GM04504 (cell line): ENCODE results near the gene CYP27A1.

Experiments
- DNase-seq: peaks from one replicate; pipeline ENCODE4 v3.0.0-alpha.2; 2012; ENCODE audit warnings: low read depth

The CYP27A1 gene

DNA sequence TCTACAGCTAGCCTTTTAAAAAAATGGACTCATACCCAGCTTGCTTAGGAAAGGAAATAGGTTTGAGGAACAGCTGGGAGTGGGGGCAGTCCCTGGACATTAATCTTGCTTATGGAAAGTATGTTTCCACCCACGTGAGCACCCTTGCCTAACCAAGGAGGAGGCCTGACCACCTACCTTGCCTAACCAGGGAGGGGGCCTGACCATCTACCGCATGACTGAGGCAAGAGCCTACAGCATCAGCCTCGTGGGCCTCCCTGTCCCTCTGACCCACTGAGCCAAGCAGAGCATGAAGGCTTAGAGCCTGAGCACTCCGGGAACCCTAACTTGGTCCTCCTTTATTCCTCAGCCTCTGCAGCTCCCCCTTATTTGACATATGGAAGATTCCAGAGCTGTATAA lies 29.4 kb downstream of the CYP27A1 start:
- DNase-seq: no peak

DNA sequence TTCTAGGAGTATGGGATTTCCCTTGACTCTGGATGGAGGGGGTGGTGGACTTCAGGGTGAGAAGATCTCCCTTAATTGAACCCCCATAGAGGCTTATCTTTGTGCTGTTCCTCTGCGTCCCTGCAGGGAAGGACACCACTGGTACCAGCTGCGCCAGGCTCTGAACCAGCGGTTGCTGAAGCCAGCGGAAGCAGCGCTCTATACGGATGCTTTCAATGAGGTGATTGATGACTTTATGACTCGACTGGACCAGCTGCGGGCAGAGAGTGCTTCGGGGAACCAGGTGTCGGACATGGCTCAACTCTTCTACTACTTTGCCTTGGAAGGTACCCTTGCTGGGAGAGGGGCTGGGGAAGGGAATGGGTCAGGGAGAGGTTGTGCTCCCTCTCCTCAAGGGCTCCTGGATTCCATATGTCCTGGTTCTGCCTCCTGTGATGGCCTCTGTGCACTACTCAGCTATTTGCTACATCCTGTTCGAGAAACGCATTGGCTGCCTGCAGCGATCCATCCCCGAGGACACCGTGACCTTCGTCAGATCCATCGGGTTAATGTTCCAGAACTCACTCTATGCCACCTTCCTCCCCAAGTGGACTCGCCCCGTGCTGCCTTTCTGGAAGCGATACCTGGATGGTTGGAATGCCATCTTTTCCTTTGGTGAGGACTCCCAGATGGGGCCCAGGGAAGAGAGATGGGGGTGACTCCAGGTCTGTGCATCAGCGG lies 30.3 kb downstream of the CYP27A1 start:
- DNase-seq: no peak

DNA sequence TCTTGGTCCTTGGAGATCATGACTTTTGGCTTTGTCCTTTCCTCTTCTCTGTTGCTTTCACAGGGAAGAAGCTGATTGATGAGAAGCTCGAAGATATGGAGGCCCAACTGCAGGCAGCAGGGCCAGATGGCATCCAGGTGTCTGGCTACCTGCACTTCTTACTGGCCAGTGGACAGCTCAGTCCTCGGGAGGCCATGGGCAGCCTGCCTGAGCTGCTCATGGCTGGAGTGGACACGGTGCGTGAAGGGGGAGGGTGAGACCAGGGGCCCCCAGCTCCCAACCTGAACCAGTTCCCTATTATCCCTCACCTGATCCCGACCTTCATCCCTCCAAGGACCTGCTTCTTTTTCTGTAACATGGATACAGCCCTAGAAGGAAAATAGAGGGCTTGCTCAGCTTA lies 30.9 kb downstream of the CYP27A1 start:
- no peak for DNase-seq

DNA sequence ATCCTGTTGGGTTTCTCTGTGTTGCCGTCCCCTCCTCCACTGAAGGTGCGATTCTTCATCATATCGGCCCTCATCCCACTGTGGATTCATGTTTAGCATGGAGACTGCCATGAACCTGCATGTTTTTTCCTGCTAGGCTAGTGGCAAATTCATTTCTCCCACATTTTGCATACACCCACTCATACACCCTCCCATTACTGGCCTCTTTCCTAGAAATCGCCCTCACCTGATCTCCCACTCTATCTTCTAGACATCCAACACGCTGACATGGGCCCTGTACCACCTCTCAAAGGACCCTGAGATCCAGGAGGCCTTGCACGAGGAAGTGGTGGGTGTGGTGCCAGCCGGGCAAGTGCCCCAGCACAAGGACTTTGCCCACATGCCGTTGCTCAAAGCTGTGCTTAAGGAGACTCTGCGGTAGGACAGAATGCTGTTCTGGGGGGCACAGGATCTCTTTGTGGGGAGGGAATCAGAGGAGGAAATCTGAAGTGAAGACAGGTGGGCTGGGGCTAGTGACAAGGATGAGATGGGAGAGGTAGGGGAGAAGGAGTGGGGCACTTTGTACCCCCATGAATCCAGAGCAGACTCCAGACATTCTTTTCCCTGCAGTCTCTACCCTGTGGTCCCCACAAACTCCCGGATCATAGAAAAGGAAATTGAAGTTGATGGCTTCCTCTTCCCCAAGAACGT lies 32.0 kb downstream of the CYP27A1 start:
- DNase-seq: no peak

DNA sequence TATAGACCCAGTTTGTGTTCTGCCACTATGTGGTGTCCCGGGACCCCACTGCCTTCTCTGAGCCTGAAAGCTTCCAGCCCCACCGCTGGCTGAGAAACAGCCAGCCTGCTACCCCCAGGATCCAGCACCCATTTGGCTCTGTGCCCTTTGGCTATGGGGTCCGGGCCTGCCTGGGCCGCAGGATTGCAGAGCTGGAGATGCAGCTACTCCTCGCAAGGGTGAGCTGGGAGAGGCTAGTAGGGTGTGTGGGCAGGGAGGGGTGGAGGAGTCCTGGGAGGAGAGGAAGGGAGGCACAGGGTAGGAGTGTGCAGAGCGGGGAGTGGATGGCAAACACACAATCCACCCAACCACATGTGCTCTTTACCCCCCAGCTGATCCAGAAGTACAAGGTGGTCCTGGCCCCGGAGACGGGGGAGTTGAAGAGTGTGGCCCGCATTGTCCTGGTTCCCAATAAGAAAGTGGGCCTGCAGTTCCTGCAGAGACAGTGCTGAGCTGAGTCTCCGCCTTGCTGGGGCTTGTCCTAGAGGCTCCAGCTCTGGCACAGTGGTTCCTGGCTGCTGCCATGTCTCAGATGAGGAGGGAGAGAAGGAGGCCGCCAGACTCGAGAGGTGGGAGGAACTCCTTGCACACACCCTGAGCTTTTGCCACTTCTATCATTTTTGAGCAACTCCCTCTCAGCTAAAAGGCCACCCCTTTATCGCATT lies 32.7 kb downstream of the CYP27A1 start:
- DNase-seq: no peak

DNA sequence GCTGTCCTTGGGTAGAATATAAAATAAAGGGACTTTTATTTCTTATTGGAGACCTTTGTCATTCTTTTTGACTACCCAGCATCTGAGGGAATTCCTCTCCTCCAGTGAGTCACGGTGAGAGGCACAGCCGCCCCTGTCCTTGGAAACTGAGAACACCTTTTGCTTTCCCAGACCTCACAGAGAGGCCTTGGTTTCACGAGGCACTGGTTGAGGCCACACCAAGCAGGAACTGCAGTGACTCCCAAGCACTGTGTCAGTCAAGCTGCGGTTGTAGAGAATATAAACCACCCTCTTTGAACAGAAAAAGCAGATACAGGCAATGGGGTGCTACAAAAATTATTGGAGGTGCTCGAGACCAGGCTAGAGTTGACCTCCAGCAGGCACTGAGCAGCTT lies 33.3 kb downstream of the CYP27A1 start:
- DNase-seq: no peak

DNA sequence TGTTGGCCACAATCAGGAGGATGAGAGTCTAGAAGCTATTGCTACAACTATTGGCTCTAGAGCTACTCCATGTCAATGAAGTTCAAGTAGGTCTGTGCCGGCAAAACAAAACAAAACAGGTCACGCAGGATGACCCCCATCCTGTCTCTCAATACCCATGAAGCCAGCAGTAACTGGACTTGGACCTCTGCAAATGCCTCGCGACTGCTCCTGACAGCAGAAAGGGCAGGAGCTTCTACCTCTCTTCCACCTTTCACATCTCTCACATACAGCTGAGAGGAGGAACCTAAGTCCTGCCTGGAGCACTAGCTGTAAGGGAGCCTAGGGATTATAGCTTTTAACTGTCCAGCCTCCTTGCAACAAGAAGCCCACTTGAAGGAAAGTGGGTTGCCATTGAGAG lies 33.7 kb downstream of the CYP27A1 start:
- DNase-seq: no peak

DNA sequence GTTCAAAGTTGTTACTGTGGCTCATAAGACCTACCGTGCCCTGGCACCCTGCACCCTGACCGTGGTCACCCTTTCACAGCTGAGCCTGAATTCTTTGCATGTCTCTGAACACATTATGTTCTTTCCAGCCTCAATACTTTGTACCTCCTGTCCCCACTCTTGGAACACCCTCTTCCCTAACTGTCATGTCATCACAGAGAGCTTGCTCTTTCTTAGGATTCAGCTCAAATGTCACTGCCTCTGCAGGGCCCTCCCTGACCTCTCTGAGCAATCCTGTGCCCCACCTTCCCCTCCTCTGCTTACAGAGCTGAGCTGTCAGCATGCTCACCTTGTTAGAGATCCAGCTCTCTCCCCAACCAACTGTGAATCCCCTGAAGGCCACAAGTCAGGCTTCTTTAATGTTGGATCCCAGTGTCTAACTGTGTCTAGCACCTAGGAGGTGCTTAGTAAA lies 34.6 kb downstream of the CYP27A1 start:
- DNase-seq: no peak

DNA sequence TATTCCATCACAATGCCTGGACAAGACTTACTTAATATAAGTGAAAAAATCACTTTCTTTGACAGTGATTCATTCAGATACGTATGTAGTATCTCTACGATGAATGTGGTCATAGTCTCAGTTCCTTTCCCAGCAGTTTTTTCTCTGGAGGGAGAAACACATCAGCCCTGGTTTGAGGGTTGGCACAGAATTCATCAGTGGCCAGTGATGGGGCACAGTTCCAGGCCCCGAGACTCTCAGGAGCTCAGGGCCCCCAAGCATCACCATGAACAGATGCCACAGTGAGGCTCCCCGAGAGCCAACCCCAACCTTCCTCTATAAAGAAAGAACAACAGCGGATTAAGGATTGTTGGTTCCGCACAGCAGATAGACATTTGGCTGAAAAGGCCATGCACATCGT lies 37.1 kb downstream of the CYP27A1 start:
- no peak for DNase-seq

DNA sequence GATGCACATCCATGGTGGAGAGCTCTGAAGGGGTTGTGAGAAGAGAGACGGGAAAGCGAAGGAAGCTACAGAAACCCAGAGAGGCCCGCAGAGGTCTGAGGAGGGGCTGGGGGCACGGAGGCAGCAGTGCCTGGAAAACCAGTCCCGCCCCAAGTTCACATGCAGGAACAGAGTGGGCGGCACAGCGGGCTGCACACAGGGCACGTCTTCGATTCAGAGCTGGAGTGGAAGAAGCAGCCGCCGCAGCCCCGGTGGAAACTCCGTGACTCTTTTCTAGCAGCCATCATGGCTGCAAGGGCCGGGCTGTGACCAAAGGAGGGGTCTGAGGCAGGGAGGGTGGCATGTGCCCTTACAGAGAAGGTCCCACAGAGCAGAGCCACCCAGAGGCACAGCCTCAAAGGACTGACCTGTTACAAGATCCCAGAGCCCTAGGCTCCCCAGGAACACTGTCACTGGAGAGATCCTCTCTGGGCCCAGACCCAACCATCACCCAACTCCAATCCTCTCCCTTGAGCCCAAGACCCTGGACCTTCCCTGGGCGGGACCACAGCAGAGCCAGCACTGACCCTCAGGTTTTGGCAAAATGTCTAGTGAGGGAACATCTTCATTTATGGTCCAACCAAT lies 38.9 kb downstream of the CYP27A1 start:
- DNase-seq: no peak

DNA sequence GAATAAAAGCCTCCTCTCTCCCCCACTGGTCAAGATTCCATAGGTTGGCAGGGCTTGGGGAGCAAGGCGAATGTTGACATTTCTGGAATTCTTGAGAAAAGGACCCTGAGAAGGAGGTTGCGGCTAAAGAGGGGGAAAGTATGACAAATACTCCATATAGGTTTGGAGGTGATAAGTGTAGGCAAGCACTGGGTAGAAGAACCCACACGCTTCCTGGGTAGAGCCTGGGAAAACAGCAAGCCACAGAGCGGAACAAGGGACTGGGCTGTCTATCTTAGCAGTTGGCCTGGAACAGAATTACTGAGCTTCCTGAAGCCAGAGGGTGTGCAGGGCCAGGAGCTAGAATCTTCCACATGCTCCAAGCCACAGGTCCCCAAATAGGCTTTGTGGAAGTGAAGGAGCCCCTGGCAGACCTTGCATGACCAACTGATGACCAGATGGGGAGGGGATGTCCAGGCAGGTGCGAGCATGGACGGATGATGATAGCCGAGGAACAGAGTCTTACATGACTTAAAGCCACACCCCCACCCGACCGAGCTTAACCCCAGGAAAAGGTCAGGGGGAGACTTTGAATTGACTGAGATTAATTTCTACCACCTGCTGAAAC lies 39.8 kb downstream of the CYP27A1 start:
- DNase-seq: no peak

DNA sequence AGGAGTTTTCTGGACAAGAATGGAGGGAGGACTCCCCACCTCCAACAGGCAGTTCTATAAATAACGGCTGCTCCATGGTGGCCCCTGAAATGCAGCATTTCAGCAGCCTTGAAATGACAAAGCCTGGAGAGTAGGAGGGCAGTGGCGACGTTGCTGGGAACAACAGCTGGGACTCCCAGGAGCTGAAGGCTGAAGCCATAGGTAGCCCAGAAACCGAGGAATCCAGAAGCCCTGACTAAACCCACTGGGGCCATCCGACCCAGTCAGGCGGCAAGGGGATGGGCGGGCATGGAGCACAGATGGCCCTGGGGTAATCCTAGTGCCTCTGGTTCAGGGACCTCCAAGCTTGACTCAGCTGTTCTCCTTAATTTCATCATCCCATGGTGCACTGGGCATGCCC lies 40.7 kb downstream of the CYP27A1 start:
- no peak for DNase-seq

DNA sequence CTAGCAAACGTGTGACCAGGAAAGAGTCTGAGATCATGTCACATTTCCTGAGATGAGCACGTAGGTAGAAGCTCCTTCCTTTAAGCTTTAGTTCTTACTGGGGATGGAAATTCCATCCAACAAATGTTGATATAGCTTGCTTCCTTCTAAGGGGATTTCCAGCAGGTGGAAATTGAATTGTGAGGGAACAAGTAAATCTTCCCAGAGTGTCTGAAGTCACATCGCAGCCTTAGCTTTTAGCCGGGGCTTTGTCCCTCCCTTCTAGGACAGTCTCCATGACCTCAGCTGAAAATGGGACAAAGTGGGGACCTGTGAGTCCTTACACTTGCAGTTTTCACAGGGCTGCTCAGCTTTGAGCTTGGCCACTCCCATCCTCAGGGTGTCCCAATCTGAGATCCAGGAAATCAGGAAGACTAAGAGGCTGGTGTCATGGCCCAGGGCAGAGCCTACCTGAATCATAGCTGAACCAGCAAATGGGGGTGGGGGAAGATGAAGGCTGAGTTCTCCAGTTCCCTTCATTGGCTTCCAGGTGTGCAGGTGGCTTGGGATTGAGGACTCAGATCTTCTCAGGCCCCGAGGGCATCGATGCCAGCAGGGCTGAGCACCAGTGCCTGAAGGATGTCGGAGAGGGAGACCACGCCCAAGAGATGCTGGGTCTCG lies 41.4 kb downstream of the CYP27A1 start:
- DNase-seq: no peak

DNA sequence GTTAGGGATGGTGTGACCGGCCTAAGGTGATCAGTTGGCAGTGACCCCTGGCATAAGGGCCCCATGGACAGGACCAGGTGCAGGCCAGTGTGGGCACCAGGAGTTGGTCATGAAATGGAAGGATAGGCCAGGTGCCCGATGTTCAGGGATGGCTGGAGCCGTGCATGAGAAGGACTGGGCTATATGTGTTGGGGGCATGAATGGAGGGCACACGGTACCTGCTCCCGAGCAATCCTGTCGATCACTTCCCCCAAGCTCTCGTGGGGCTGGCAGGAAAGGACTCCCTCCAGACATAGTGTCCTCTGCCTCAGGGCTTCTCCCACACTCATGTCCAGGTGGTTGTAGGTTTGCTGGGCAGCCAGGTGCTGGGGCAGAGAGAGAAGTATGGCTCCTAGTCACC lies 42.1 kb downstream of the CYP27A1 start:
- DNase-seq: no peak

DNA sequence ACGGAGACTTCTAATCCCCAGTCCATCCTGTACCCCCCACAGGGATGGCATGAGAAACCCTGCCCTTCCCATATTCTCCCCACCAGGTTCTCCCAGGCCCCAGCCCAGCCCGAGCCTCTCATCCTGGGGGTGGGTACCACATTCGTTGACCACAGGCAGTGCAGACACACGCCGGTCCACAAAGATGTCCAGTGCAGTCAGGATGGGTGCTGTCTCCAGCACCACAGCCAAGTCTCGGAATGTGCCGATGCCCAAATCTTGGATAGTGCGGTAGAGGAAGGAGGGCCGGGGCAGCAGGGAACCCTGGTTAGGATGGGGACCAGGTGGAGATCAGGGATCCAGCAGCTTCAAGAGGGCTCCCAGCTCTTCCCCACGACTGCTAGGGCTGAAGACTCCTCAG lies 44.8 kb downstream of the CYP27A1 start:
- no peak for DNase-seq

DNA sequence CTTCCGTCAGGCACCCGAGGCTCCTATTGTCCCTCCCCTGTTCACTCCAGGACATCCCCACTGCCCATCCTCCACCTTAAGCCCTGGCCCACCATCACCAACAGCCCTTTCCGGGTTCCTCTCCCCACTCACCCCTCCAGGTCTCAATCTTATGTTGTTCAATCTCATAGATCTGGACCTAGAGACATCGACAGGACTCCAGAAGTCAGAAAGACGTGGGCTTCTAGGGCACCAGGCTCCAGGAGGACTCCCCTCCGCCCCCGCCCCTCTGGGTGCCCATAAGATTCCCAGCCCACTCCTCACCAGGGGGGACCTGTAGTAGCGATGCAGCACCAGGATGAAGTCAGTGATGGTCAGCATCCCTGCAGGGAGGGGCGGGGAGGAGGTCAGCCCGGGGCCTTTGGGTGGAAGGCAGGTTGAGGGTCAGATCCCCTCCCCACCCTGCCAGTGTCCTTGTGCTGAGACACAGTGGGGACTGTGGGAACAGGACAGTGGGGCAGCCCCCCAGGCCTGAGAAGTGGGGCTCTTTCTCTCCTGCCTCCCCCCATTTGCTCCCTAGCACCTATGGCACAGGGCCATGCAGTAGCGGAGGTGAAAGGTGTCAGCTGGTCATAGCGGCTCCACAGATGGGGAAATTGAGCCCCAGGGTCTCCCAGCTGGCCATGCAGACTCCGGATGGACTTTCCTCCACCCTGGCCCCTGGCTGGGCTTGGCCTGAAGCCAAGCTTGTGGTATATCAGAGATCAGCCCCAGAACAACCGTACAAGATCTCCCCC lies 45.9 kb downstream of the CYP27A1 start:
- no peak for DNase-seq

DNA sequence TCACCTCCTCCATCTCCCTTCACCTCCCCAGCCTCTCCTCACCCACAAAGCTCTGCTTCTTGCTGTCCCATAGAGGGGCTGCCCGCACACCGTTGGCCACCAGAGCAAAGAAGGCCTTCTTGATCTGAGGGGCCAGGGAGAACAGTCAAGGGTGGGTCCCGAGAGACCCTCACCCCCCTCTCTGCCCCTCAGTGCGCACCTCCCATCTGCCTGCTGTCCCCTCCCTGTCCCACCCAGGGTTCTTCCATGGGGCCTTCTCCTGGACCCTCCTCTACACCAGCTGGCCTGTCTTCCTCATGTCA lies 46.5 kb downstream of the CYP27A1 start:
- DNase-seq: no peak

DNA sequence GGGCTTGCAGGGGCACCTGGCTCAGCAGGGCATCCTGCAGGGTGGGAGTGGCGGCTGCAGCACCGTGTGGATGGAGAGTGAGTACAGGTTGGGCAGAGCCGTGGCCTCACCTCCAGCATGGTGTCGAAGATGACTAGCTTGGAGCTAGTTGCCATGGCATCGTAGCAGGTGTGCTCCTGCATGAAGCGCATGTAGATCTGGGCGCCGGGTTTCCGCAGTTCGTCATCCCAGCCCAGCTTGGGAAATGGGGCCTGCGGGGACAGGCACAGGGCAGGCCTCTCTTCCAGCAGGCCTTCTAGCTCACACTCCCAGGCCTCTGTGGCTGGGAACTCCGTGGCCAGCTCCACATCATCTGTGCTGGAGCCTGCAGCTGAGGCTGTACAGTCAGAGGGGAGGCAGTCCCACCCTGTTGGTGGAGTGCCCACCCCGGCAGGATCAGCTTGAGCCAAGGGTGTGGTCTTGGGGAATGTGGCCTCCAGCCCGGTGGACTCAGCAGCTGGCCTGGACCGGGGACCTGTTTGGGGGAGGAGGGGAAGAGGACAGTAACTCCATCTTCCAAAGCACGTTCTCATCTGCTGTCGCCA lies 48.0 kb downstream of the CYP27A1 start:
- DNase-seq: no peak

DNA sequence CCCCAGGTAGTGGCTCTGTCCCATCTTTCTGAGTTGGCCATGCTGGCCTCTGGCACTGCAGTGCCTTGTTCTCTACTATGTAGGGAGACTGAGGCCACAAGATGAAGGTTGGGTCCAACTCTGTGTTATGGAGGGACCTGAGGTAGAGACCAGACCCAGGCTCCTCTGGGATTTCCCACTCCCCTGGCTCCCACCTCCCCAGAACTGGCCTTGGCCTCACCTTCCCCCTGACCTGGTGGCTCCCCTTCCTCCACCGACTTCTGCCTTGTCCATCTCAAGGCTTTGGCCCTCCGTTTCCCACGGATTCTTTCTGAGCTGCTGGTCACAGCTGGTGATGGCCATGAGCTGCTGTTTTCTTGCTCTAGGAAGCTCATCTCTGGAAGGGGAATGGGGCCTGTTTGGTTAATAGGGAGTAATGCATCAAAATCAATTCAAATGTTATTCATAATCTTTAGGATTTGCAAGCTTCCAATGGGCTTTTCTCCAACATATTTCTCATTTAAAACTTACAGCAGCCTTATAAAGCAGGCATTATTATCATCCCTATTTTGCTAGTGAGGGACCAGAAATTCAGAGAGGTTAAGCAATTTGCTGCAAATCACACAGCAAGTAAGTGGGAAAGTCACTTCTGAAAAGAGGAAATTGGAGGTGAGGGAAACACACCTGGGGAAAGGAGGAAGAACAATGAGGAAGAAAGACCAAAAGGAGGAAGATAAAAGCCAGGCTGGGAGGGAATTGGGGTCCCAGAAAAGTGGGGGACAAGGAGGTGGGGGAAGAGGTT lies 48.8 kb downstream of the CYP27A1 start:
- DNase-seq: no peak

DNA sequence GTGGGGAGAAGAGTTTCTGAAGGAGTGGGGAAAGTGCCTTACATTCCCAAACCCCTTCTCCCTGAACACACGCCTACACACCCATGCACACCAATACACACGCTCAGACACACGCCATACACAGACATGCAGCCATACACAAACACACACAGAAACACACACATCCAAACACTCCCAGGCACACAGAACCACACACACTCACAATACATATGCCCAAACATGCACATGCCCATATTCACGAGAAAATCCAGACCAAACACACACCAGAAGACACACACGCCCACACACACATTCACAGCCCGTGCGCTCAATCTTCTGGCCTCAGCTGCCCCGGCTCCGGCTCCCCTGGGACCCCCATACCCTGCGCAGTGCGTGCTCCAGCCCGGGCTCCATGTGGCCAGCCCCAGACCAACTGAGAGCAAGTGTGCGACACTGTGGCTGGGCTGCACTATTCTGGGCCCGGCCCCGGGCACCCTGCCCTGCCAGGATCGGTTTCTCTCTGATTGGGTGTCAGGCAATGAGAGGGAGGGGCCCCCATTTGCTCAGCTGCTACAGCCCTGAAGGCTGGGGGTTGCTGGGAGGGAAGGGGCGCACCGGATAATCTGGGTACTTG lies 49.5 kb downstream of the CYP27A1 start, which contains the start of gene PRKAG3:
Gene PRKAG3, minus strand, starts transcription at position 426 of the 613 bp plus-strand sequence.
- DNase-seq: no peak
